Mesodermal cell (in vitro differentiated cells): ENCODE measurements around the gene MKRN1.
"Not testable (repeated sequence)": the region's sequence is repeated elsewhere in the genome, so short reads cannot be mapped to it uniquely, and the experiment has no call there.

Experiments
- H3K27ac ChIP-seq: 2 replicates; pipeline ENCODE4 v1.7.0; 2013; ENCODE audit warnings: mild to moderate bottlenecking, low read depth, low read length, moderate library complexity; ENCODE audit not compliant: severe bottlenecking
- H3K36me3 ChIP-seq: 2 replicates; pipeline ENCODE4 v1.7.1; 2013; ENCODE audit warnings: mild to moderate bottlenecking, low read length, moderate library complexity; ENCODE audit not compliant: control insufficient read depth, insufficient read depth
- H3K4me1 ChIP-seq: one replicate; pipeline ENCODE4 v1.7.1; 2013; ENCODE audit warnings: mild to moderate bottlenecking, low read length; ENCODE audit not compliant: insufficient read depth, control insufficient read depth, poor library complexity, severe bottlenecking
- H3K4me3 ChIP-seq: 2 replicates; pipeline ENCODE4 v1.7.0; 2013; ENCODE audit warnings: low read length, control low read depth, mild to moderate bottlenecking; ENCODE audit not compliant: insufficient read depth, poor library complexity, severe bottlenecking; ENCODE audit errors: extremely low read depth
- H3K9me3 ChIP-seq: 2 replicates; pipeline ENCODE4 v1.7.1; 2013; ENCODE audit warnings: mild to moderate bottlenecking, low read length, moderate library complexity; ENCODE audit not compliant: control insufficient read depth
- WGBS, 2 experiments: methylation state at CpG; one replicate each; pipeline ENCODE4 v1.1.5; 2013; ENCODE audit warnings: missing lambda C conversion rate in 2 of 2; ENCODE audit not compliant: insufficient coverage in 2 of 2; 5-methylcytosine and 5-hydroxymethylcytosine counted together

MKRN1 gene

GRCh38 chr7:140435252-140435895, 43.9 kb downstream of the MKRN1 start:
- WGBS, 2 experiments: 94% methylated on average over 38 to 50 of the region's 51 CpGs
- Histone ChIP-seq H3K9me3 (no peaks in the 10 kb centered on the region), H3K27ac (no peak overlapping the region), H3K4me3 (no peak overlapping the region), H3K36me3 (no peaks in the 10 kb centered on the region), H3K4me1 (no peaks in the 10 kb centered on the region)

- Histone ChIP-seq H3K27ac (no peak overlapping the region), H3K36me3 (no peaks in the 10 kb centered on the region), H3K9me3 (no peaks in the 10 kb centered on the region), H3K4me1 (no peaks in the 10 kb centered on the region), H3K4me3 (no peak overlapping the region)
- WGBS, 2 experiments: 60 to 100% methylated on average over 1 of the region's 3 CpGs
Measured at GRCh38 chr7:140433396-140433795, 45.9 kb downstream of the MKRN1 start.

- H3K9me3 ChIP-seq: no peaks in the 10 kb centered on the region
- no peaks in the 10 kb centered on the region for H3K36me3 ChIP-seq
- H3K4me1 ChIP-seq: no peaks in the 10 kb centered on the region
- H3K4me3 ChIP-seq: no peak overlapping the region
- H3K27ac ChIP-seq: no peak overlapping the region
- 90 to 95% methylated on average over 5 of the region's 6 CpGs for WGBS, 2 experiments
Measured at GRCh38 chr7:140426130-140426529, 53.2 kb downstream of the MKRN1 start.

GRCh38 chr7:140425718-140426117, 53.6 kb downstream of the MKRN1 start:
- WGBS, 2 experiments: 92 to 96% methylated on average over 11 to 12 of the region's 12 CpGs
- Histone ChIP-seq H3K9me3 (no peaks in the 10 kb centered on the region), H3K4me1 (no peaks in the 10 kb centered on the region), H3K27ac (no peak overlapping the region), H3K36me3 (no peaks in the 10 kb centered on the region), H3K4me3 (no peak overlapping the region)

- Histone ChIP-seq H3K36me3 (no peaks in the 10 kb centered on the region), H3K4me3 (no peak overlapping the region), H3K4me1 (no peaks in the 10 kb centered on the region), H3K27ac (no peak overlapping the region), H3K9me3 (no peaks in the 10 kb centered on the region)
- WGBS, 2 experiments: no CpG with 5 or more reads among the region's 3 CpGs
Measured at GRCh38 chr7:140423501-140423900, 55.8 kb downstream of the MKRN1 start.

GRCh38 chr7:140421521-140421920, 57.8 kb downstream of the MKRN1 start:
- WGBS, 2 experiments: no CpG with 5 or more reads among the region's 2 CpGs
- Histone ChIP-seq H3K27ac (no peak overlapping the region), H3K4me1 (no peaks in the 10 kb centered on the region), H3K36me3 (no peaks in the 10 kb centered on the region), H3K9me3 (no peaks in the 10 kb centered on the region), H3K4me3 (no peak overlapping the region)

- peaks cover 7% of the 10 kb centered on the region for H3K4me1 ChIP-seq
- no peaks in the 10 kb centered on the region for H3K36me3 ChIP-seq
- H3K4me3 ChIP-seq: no peak overlapping the region
- no peaks in the 10 kb centered on the region for H3K9me3 ChIP-seq
- H3K27ac ChIP-seq: no peak overlapping the region
- 95 to 100% methylated on average over 2 to 3 of the region's 4 CpGs for WGBS, 2 experiments
Measured at GRCh38 chr7:140418653-140419052, 60.7 kb downstream of the MKRN1 start.

- H3K4me3 ChIP-seq, H3K36me3 ChIP-seq, H3K9me3 ChIP-seq, H3K27ac ChIP-seq, H3K4me1 ChIP-seq: not testable (repeated sequence)
- WGBS, 2 experiments: 80 to 89% methylated on average over 2 to 3 of the region's 5 CpGs
Measured at GRCh38 chr7:140418156-140418472, 61.2 kb downstream of the MKRN1 start.

- H3K9me3 ChIP-seq: peaks cover 5% of the 10 kb centered on the region
- peaks cover 7% of the 10 kb centered on the region for H3K4me1 ChIP-seq
- H3K27ac ChIP-seq: no peak overlapping the region
- no peaks in the 10 kb centered on the region for H3K36me3 ChIP-seq
- H3K4me3 ChIP-seq: no peak overlapping the region
- 85 to 90% methylated on average over 7 to 8 of the region's 8 CpGs for WGBS, 2 experiments
Measured at GRCh38 chr7:140417456-140418155, 61.7 kb downstream of the MKRN1 start.

- H3K9me3 ChIP-seq: peaks cover 5% of the 10 kb centered on the region
- H3K4me1 ChIP-seq: peaks cover 7% of the 10 kb centered on the region
- 91 to 93% methylated on average over 3 to 5 of the region's 8 CpGs for WGBS, 2 experiments
- no peaks in the 10 kb centered on the region for H3K36me3 ChIP-seq
- H3K4me3 ChIP-seq: no peak overlapping the region
- no peak overlapping the region for H3K27ac ChIP-seq
Measured at GRCh38 chr7:140416560-140416959, 62.7 kb downstream of the MKRN1 start.

- not testable (repeated sequence) for H3K27ac ChIP-seq, H3K36me3 ChIP-seq, H3K4me1 ChIP-seq, H3K9me3 ChIP-seq, H3K4me3 ChIP-seq
- WGBS, 2 experiments: 90 to 96% methylated on average over 8 of the region's 9 CpGs
Measured at GRCh38 chr7:140415816-140416215, 63.5 kb downstream of the MKRN1 start.
